Measurements from ENCODE around the gene ARHGAP30. TPM values are rescaled to one million over a fixed set of nuclear protein-coding genes. Genes with fewer than 3 reads are reported as not detected.

Gene ARHGAP30
- total RNA-seq, 4 donors from 2014 or later, result 6.0 to 46.9 (median 17.6) TPM

GRCh38 chr1:161044535-161044907 lies 25.2 kb downstream of the ARHGAP30 start:
- no peak for TF ChIP-seq CTCF (IDR thresholded peaks at IDR 0.05; ENCODE audit: low read depth)

GRCh38 chr1:161039546-161039945 lies 30.1 kb downstream of the ARHGAP30 start:
- TF ChIP-seq CTCF (IDR thresholded peaks at IDR 0.05; ENCODE audit: low read depth), result no peak

GRCh38 chr1:161039154-161039545 lies 30.5 kb downstream of the ARHGAP30 start:
- TF ChIP-seq CTCF (IDR thresholded peaks at IDR 0.05; ENCODE audit: low read depth), result no peak

GRCh38 chr1:161038523-161039153 lies 31.1 kb downstream of the ARHGAP30 start, which contains the start of gene TSTD1:
Gene TSTD1 (minus strand): TSS chr1:161038964. CDS start chr1:161038889, 75 bp downstream.
- TF ChIP-seq CTCF (IDR thresholded peaks at IDR 0.05; ENCODE audit: low read depth), result no peak

- TF ChIP-seq CTCF (IDR thresholded peaks at IDR 0.05; ENCODE audit: low read depth), result no peak
Observed at GRCh38 chr1:161037661-161038522, 31.8 kb downstream of the ARHGAP30 start.

GRCh38 chr1:161033751-161034150 lies 35.9 kb downstream of the ARHGAP30 start:
- no peak for TF ChIP-seq CTCF (IDR thresholded peaks at IDR 0.05; ENCODE audit: low read depth)

- no peak for TF ChIP-seq CTCF (IDR thresholded peaks at IDR 0.05; ENCODE audit: low read depth)
Observed at GRCh38 chr1:161032409-161032808, 37.3 kb downstream of the ARHGAP30 start.

Measured in subcutaneous adipose tissue (tissue), 4 donors.